ENCODE results near the gene SP6. TPM values are rescaled to one million over a fixed set of nuclear protein-coding genes. Genes with fewer than 3 reads are reported as not detected.

The SP6 gene
- total and polyA plus RNA-seq, 3 experiments from 2014 or later, result 0.07 to 0.59 (median 0.09) TPM

GRCh38 chr17:47843391-47843730, 7.6 kb downstream of the SP6 start:
- Mint-ChIP-seq H3K4me3 (peak overlapping the region in 2 of 7 donors; percentile 48 to 76), H3K36me3 (peaks cover 0 to 10% (median 0%) of the 10 kb centered on the region in 3 donors)

GRCh38 chr17:47841488-47842291, 9.3 kb downstream of the SP6 start:
- no peaks in the 10 kb centered on the region for H3K9me3 ChIP-seq (ENCODE audit: low read length)
- H3K27me3 Mint-ChIP-seq, result peaks cover 4 to 36% of the 10 kb centered on the region in 2 donors
- peaks cover 15% of the 10 kb centered on the region for H3K27me3 ChIP-seq (ENCODE audit: insufficient read depth, low read length, poor library complexity, severe bottlenecking)
- H3K27ac ChIP-seq (ENCODE audit: low read depth, low read length), result peak overlapping the region; percentile 77
- H3K4me1 Mint-ChIP-seq, result peaks cover 23 to 38% (median 28%) of the 10 kb centered on the region in 3 donors
- no peaks in the 10 kb centered on the region for H3K9me3 Mint-ChIP-seq
- H3K36me3 ChIP-seq (ENCODE audit: insufficient read depth, low read length), result no peaks in the 10 kb centered on the region
- peak overlapping the region in 7 of 8 donors; percentile 44 to 98 (median 87) for H3K27ac Mint-ChIP-seq
- ChIA-PET CTCF (interaction anchor here (0.6 to 14.0 kb wide), 22 partner anchors 8 to 267 kb away, joined by 3 to 314 read pairs (median 4); partner anchors contain the start of genes CDK5RAP3, LRRC46, MRPL10 and OSBPL7), POLR2A (interaction anchor here (1.0 to 2.6 kb wide), 4 partner anchors 10 to 191 kb away, joined by 4 to 18 read pairs (median 8); partner anchors contain the start of genes LRRC46, MRPL10 and SP2)
- peak overlapping the region; percentile 73 for H3K4me3 ChIP-seq (ENCODE audit: low read length)
- H3K4me1 ChIP-seq (ENCODE audit: insufficient read depth, low read length), result peaks cover 32% of the 10 kb centered on the region
- peak overlapping the region; percentile 80 to 97 (median 94) for H3K4me3 Mint-ChIP-seq
- DNase-seq, result no peak
- peaks cover 0 to 26% (median 2%) of the 10 kb centered on the region in 3 donors for H3K36me3 Mint-ChIP-seq

More at GRCh38 chr17:47843391-47843730, 7.6 kb downstream of the SP6 start:
- Histone ChIP-seq H3K4me3 (ENCODE audit: low read length) (no peak overlapping the region), H3K36me3 (ENCODE audit: insufficient read depth, low read length) (no peaks in the 10 kb centered on the region), H3K4me1 (ENCODE audit: insufficient read depth, low read length) (peaks cover 44% of the 10 kb centered on the region), H3K27ac (ENCODE audit: low read depth, low read length) (no peak overlapping the region), H3K9me3 (ENCODE audit: low read length) (no peaks in the 10 kb centered on the region), H3K27me3 (ENCODE audit: insufficient read depth, low read length, poor library complexity, severe bottlenecking) (peaks cover 31% of the 10 kb centered on the region)
- POLR2A ChIA-PET, result interaction anchor here (1.0 kb wide), 2 partner anchors 48 to 98 kb away, joined by 3 read pairs; partner anchors contain the start of gene PNPO
- CTCF ChIA-PET, result interaction anchor here (1.2 to 14.0 kb wide), 4 partner anchors 8 to 142 kb away, joined by 3 to 314 read pairs (median 9); partner anchors contain the start of gene SP2
- Mint-ChIP-seq H3K27me3 (peaks cover 7 to 47% of the 10 kb centered on the region in 2 donors), H3K9me3 (no peaks in the 10 kb centered on the region), H3K4me1 (peaks cover 23 to 46% (median 28%) of the 10 kb centered on the region in 3 donors), H3K27ac (peak overlapping the region in 3 of 8 donors; percentile 31 to 76 (median 55))
- no peak for DNase-seq

GRCh38 chr17:47840742-47841487, 10.0 kb downstream of the SP6 start, which contains the start of gene SCRN2:
SCRN2 (minus strand) TSS chr17:47841273; CDS start chr17:47840843, 430 bp downstream.
- Histone ChIP-seq H3K4me3 (ENCODE audit: low read length) (peak within 1 kb of the TSS; percentile 73), H3K27me3 (ENCODE audit: insufficient read depth, low read length, poor library complexity, severe bottlenecking) (peaks cover 7% of the 10 kb centered on the region), H3K27ac (ENCODE audit: low read depth, low read length) (peak within 1 kb of the TSS; percentile 77), H3K4me1 (ENCODE audit: insufficient read depth, low read length) (peaks cover 32% of the 10 kb centered on the region), H3K9me3 (ENCODE audit: low read length) (no peaks in the 10 kb centered on the region), H3K36me3 (ENCODE audit: insufficient read depth, low read length) (no peaks in the 10 kb centered on the region)
- Mint-ChIP-seq H3K27me3 (peaks cover 4 to 29% of the 10 kb centered on the region in 2 donors), H3K27ac (peak within 1 kb of the TSS; percentile 44 to 98 (median 85)), H3K36me3 (peaks cover 0 to 27% (median 2%) of the 10 kb centered on the region in 3 donors), H3K4me3 (peak within 1 kb of the TSS; percentile 80 to 97 (median 94)), H3K9me3 (no peaks in the 10 kb centered on the region), H3K4me1 (peaks cover 23 to 34% (median 28%) of the 10 kb centered on the region in 3 donors)
- POLR2A ChIA-PET, result interaction anchor here (1.0 to 2.6 kb wide), 4 partner anchors 10 to 190 kb away, joined by 4 to 18 read pairs (median 8); partner anchors contain the start of genes LRRC46, MRPL10 and SP2
- DNase-seq, result peak; percentile 79 to 88 (median 83)
- CTCF ChIA-PET, result interaction anchor here (0.6 to 14.0 kb wide), 23 partner anchors 9 to 318 kb away, joined by 3 to 314 read pairs (median 4); partner anchors contain the start of genes CDK5RAP3, LRRC46, MRPL10 and OSBPL7

- peak overlapping the region; percentile 77 for H3K27ac ChIP-seq (ENCODE audit: low read depth, low read length)
- H3K4me3 Mint-ChIP-seq, result peak overlapping the region; percentile 80 to 97 (median 94)
These were observed 10.8 kb downstream of the SP6 start for GRCh38 chr17:47840001-47840741.

GRCh38 chr17:47839071-47839470, 11.9 kb downstream of the SP6 start:
- H3K36me3 Mint-ChIP-seq, result peaks cover 0 to 32% (median 2%) of the 10 kb centered on the region in 3 donors
- CTCF ChIA-PET, result interaction anchor here (1.7 kb wide), 1 partner anchor 131 kb away, joined by 4 read pairs; no protein-coding TSS in a partner anchor
- peaks cover 0 to 10% of the 10 kb centered on the region in 2 donors for H3K27me3 Mint-ChIP-seq
- no peak for DNase-seq
- peak overlapping the region in 5 of 7 donors; percentile 22 to 91 (median 54) for H3K4me3 Mint-ChIP-seq
- Histone ChIP-seq H3K4me3 (ENCODE audit: low read length) (no peak overlapping the region), H3K36me3 (ENCODE audit: insufficient read depth, low read length) (no peaks in the 10 kb centered on the region), H3K4me1 (ENCODE audit: insufficient read depth, low read length) (peaks cover 50% of the 10 kb centered on the region), H3K27ac (ENCODE audit: low read depth, low read length) (no peak overlapping the region), H3K27me3 (ENCODE audit: insufficient read depth, low read length, poor library complexity, severe bottlenecking) (no peaks in the 10 kb centered on the region), H3K9me3 (ENCODE audit: low read length) (no peaks in the 10 kb centered on the region)
- H3K9me3 Mint-ChIP-seq, result no peaks in the 10 kb centered on the region
- H3K27ac Mint-ChIP-seq, result no peak overlapping the region
- peaks cover 35 to 51% (median 44%) of the 10 kb centered on the region in 3 donors for H3K4me1 Mint-ChIP-seq
- POLR2A ChIA-PET, result interaction anchor here (2.6 kb wide), 1 partner anchor 8 kb away, joined by 11 read pairs; the partner anchor contains the start of genes LRRC46 and MRPL10

More at GRCh38 chr17:47840001-47840741, 10.8 kb downstream of the SP6 start:
- no peak for DNase-seq
- peaks cover 4 to 21% of the 10 kb centered on the region in 2 donors for H3K27me3 Mint-ChIP-seq
- no peaks in the 10 kb centered on the region for H3K9me3 Mint-ChIP-seq
- ChIA-PET POLR2A (interaction anchor here (1.4 to 2.6 kb wide), 3 partner anchors 9 to 55 kb away, joined by 6 to 18 read pairs (median 11); partner anchors contain the start of genes LRRC46, MRPL10 and SP2), CTCF (interaction anchor here (0.6 to 14.0 kb wide), 12 partner anchors 9 to 319 kb away, joined by 3 to 314 read pairs (median 4); partner anchors contain the start of genes LRRC46, MRPL10, OSBPL7 and SP2)
- peaks cover 39% of the 10 kb centered on the region for H3K4me1 ChIP-seq (ENCODE audit: insufficient read depth, low read length)
- peaks cover 2% of the 10 kb centered on the region for H3K27me3 ChIP-seq (ENCODE audit: insufficient read depth, low read length, poor library complexity, severe bottlenecking)
- no peaks in the 10 kb centered on the region for H3K9me3 ChIP-seq (ENCODE audit: low read length)
- H3K36me3 ChIP-seq (ENCODE audit: insufficient read depth, low read length), result no peaks in the 10 kb centered on the region
- peak overlapping the region; percentile 73 for H3K4me3 ChIP-seq (ENCODE audit: low read length)
- H3K27ac Mint-ChIP-seq, result peak overlapping the region in 6 of 8 donors; percentile 36 to 98 (median 86)
- peaks cover 0 to 32% (median 2%) of the 10 kb centered on the region in 3 donors for H3K36me3 Mint-ChIP-seq
- H3K4me1 Mint-ChIP-seq, result peaks cover 26 to 40% (median 34%) of the 10 kb centered on the region in 3 donors

- H3K4me1 Mint-ChIP-seq, result peaks cover 36 to 54% (median 46%) of the 10 kb centered on the region in 3 donors
- H3K27me3 Mint-ChIP-seq, result peaks cover 0 to 6% of the 10 kb centered on the region in 2 donors
- peaks cover 0 to 32% (median 2%) of the 10 kb centered on the region in 3 donors for H3K36me3 Mint-ChIP-seq
- Histone ChIP-seq H3K4me3 (ENCODE audit: low read length) (no peak overlapping the region), H3K27me3 (ENCODE audit: insufficient read depth, low read length, poor library complexity, severe bottlenecking) (no peaks in the 10 kb centered on the region), H3K4me1 (ENCODE audit: insufficient read depth, low read length) (peaks cover 53% of the 10 kb centered on the region), H3K36me3 (ENCODE audit: insufficient read depth, low read length) (no peaks in the 10 kb centered on the region), H3K27ac (ENCODE audit: low read depth, low read length) (no peak overlapping the region), H3K9me3 (ENCODE audit: low read length) (no peaks in the 10 kb centered on the region)
- POLR2A ChIA-PET, result no interaction called here
- peak overlapping the region in 3 of 7 donors; percentile 34 to 61 (median 54) for H3K4me3 Mint-ChIP-seq
- H3K9me3 Mint-ChIP-seq, result no peaks in the 10 kb centered on the region
- DNase-seq, result no peak
- CTCF ChIA-PET, result interaction anchor here (1.7 kb wide), 1 partner anchor 131 kb away, joined by 4 read pairs; no protein-coding TSS in a partner anchor
- no peak overlapping the region for H3K27ac Mint-ChIP-seq
These were observed 12.3 kb downstream of the SP6 start for GRCh38 chr17:47838636-47839035.

Data from CD8-positive, alpha-beta memory T cell (primary cell).